ENCODE data around the gene MYRF.

GRCh38 chr11:61709572-61709971 is 42.9 kb upstream of the MYRF start:
- no peak for TF ChIP-seq CTCF (optimal IDR thresholded peaks at IDR 0.05 in 1 of 3, IDR thresholded peaks at IDR 0.05 in 1 of 3, conservative IDR thresholded peaks at IDR 0.05 in 1 of 3; ENCODE audit: extremely low read depth in 1 of 3, insufficient read depth in 2 of 3, low read length in 3 of 3)
- no peak for TF ChIP-seq EZH2 (IDR thresholded peaks at IDR 0.05; ENCODE audit: low read length)

Measured in keratinocyte (primary cell).